GM18505 (cell line): ENCODE measurements around the gene XRCC3.

ENCODE experiments used
- ATAC-seq: cut with Tn5 transposase; IDR thresholded peaks from one replicate; pipeline ENCODE4 v1.9.1; 2021; ENCODE audit not compliant: unreplicated experiment
- POLR2A ChIP-seq: IDR thresholded peaks from 4 replicates; pipeline ENCODE4 v1.6.1; 2011; ENCODE audit warnings: borderline replicate concordance; ENCODE audit not compliant: insufficient read depth, insufficient read length; ENCODE audit errors: extremely low read depth

Gene XRCC3

GRCh38 chr14:103715052-103716000 lies at the start of gene XRCC3, which contains the start of gene ZFYVE21:
Gene XRCC3, minus strand, starts transcription at chr14:103715451. Its CDS starts 4,364 bp downstream, at chr14:103711087.
Gene ZFYVE21, plus strand, starts transcription at chr14:103715810. Its CDS starts 32 bp downstream, at chr14:103715842.
- ATAC-seq, result peak; percentile 87
- TF ChIP-seq POLR2A, result peak; percentile 85

GRCh38 chr14:103763730-103764488 lies 48.7 kb upstream of the XRCC3 start:
- ATAC-seq, result no peak
- TF ChIP-seq POLR2A, result no peak

GRCh38 chr14:103762541-103762940 lies 47.3 kb upstream of the XRCC3 start:
- ATAC-seq, result no peak
- no peak for TF ChIP-seq POLR2A

GRCh38 chr14:103762036-103762435 lies 46.8 kb upstream of the XRCC3 start:
- no peak for ATAC-seq
- no peak for TF ChIP-seq POLR2A

GRCh38 chr14:103758059-103758776 lies 43.0 kb upstream of the XRCC3 start:
- TF ChIP-seq POLR2A, result no peak
- ATAC-seq, result no peak

- ATAC-seq, result no peak
- TF ChIP-seq POLR2A, result no peak
These were observed 39.8 kb upstream of the XRCC3 start for GRCh38 chr14:103755060-103755459.

GRCh38 chr14:103753774-103754173 lies 38.5 kb upstream of the XRCC3 start:
- TF ChIP-seq POLR2A, result no peak
- no peak for ATAC-seq

- no peak for TF ChIP-seq POLR2A
- no peak for ATAC-seq
These were observed 34.6 kb upstream of the XRCC3 start for GRCh38 chr14:103749860-103750259.

- no peak for ATAC-seq
These were observed 34.2 kb upstream of the XRCC3 start for GRCh38 chr14:103749452-103749851.

GRCh38 chr14:103748534-103748857 lies 33.2 kb upstream of the XRCC3 start:
- no peak for ATAC-seq
- TF ChIP-seq POLR2A, result no peak

More at GRCh38 chr14:103749452-103749851, 34.2 kb upstream of the XRCC3 start:
- TF ChIP-seq POLR2A, result no peak

- ATAC-seq, result no peak
- TF ChIP-seq POLR2A, result no peak
These were observed 31.4 kb upstream of the XRCC3 start for GRCh38 chr14:103746701-103747100.

GRCh38 chr14:103745424-103745823 lies 30.2 kb upstream of the XRCC3 start:
- no peak for TF ChIP-seq POLR2A
- no peak for ATAC-seq

- no peak for ATAC-seq
These were observed 29.6 kb upstream of the XRCC3 start for GRCh38 chr14:103744621-103745395.

GRCh38 chr14:103743691-103744090 lies 28.4 kb upstream of the XRCC3 start:
- no peak for TF ChIP-seq POLR2A
- no peak for ATAC-seq

More at GRCh38 chr14:103744621-103745395, 29.6 kb upstream of the XRCC3 start:
- TF ChIP-seq POLR2A, result no peak
